Loucy (cell line): ENCODE data around the gene PAX2.

Experiments
- H2AFZ ChIP-seq: fragments of 200-600 bp; sonication (generic); 2 replicates; pipeline ENCODE4 v1.6.0; 2016; ENCODE audit warnings: antibody characterized with exemption, mild to moderate bottlenecking, low read length, moderate library complexity
- H3F3A ChIP-seq: fragments of 200-600 bp; 2 replicates; pipeline ENCODE4 v1.6.0; 2016; ENCODE audit warnings: antibody characterized with exemption, low read depth, mild to moderate bottlenecking
- H3K27me3 ChIP-seq: fragments of 200-600 bp; sonication (generic); 2 replicates; pipeline ENCODE4 v1.6.1; 2014; ENCODE audit warnings: low read length, mild to moderate bottlenecking; ENCODE audit not compliant: insufficient read depth, poor library complexity, severe bottlenecking
- H3K36me3 ChIP-seq: fragments of 200-600 bp; sonication (generic); 2 replicates; pipeline ENCODE4 v1.6.1; 2016; ENCODE audit warnings: low read length; ENCODE audit not compliant: insufficient read depth
- H3K4me1 ChIP-seq: fragments of 200-600 bp; sonication (generic); 2 replicates; pipeline ENCODE4 v1.5.1; 2014; ENCODE audit warnings: low read length, mild to moderate bottlenecking; ENCODE audit not compliant: insufficient read depth, poor library complexity, severe bottlenecking
- H3K4me2 ChIP-seq: fragments of 200-600 bp; sonication (generic); 2 replicates; pipeline ENCODE4 v1.6.0; 2014; ENCODE audit warnings: antibody characterized with exemption, low read length, low read depth, mild to moderate bottlenecking; ENCODE audit not compliant: poor library complexity, severe bottlenecking
- H3K4me3 ChIP-seq: fragments of 200-600 bp; sonication (generic); 2 replicates; pipeline ENCODE4 v1.5.1; 2014; ENCODE audit warnings: low read length, mild to moderate bottlenecking, mixed read lengths; ENCODE audit not compliant: poor library complexity, severe bottlenecking
- H3K79me2 ChIP-seq: fragments of 200-600 bp; sonication (generic); 2 replicates; pipeline ENCODE4 v1.6.1; 2014; ENCODE audit warnings: low read length; ENCODE audit not compliant: insufficient read depth
- H3K9ac ChIP-seq: fragments of 200-600 bp; sonication (generic); 2 replicates; pipeline ENCODE4 v1.6.0; 2014; ENCODE audit warnings: mild to moderate bottlenecking, low read depth, low read length, moderate library complexity; ENCODE audit not compliant: poor library complexity, severe bottlenecking
- H3K9me2 ChIP-seq: fragments of 200-600 bp; sonication (generic); replicated peaks from 2 replicates; pipeline ENCODE4 v1.6.1; 2016; ENCODE audit warnings: low read depth, low read length, mixed read lengths
- H3K9me3 ChIP-seq: fragments of 200-600 bp; sonication (generic); 2 replicates; pipeline ENCODE4 v1.6.1; 2014; ENCODE audit warnings: mild to moderate bottlenecking, antibody characterized with exemption, low read length, low read depth; ENCODE audit not compliant: insufficient read depth
- H4K20me1 ChIP-seq: fragments of 200-600 bp; sonication (generic); 2 replicates; pipeline ENCODE4 v1.6.0; 2014; ENCODE audit warnings: antibody characterized with exemption, low read length, mild to moderate bottlenecking; ENCODE audit not compliant: insufficient read depth, poor library complexity, severe bottlenecking
- CTCF ChIP-seq: fragments of 200-600 bp; sonication (generic); conservative IDR thresholded peaks from 2 replicates; pipeline ENCODE4 v1.5.1; 2014; ENCODE audit warnings: mild to moderate bottlenecking, antibody characterized with exemption, low read length
- EZH2phosphoT487 ChIP-seq: fragments of 200-600 bp; IDR thresholded peaks from 2 replicates; pipeline ENCODE4 v1.6.1; 2018; ENCODE audit warnings: antibody characterized with exemption, mild to moderate bottlenecking, moderate library complexity, borderline replicate concordance

PAX2 gene

GRCh38 chr10:100749059-100749308 lies 3.6 kb downstream of the PAX2 start:
- Histone ChIP-seq H3K9me3 (no peaks in the 10 kb centered on the region), H3K79me2 (peaks cover 32% of the 10 kb centered on the region; the same call in 1 of the 2 replicates), H2AFZ (no peak overlapping the region), H3F3A (no peaks in the 10 kb centered on the region), H3K4me1 (peaks cover 16% of the 10 kb centered on the region), H4K20me1 (no peaks in the 10 kb centered on the region), H3K9ac (no peak overlapping the region), H3K9me2 (no peaks in the 10 kb centered on the region), H3K4me3 (no peak overlapping the region), H3K4me2 (no peak overlapping the region), H3K27me3 (no peaks in the 10 kb centered on the region), H3K36me3 (no peaks in the 10 kb centered on the region)
- no peak for TF ChIP-seq CTCF
- TF ChIP-seq EZH2phosphoT487, result no peak

GRCh38 chr10:100749309-100750217 lies 4.2 kb downstream of the PAX2 start:
- no peaks in the 10 kb centered on the region for H3F3A ChIP-seq
- no peaks in the 10 kb centered on the region for H3K36me3 ChIP-seq
- H3K9me3 ChIP-seq, result no peaks in the 10 kb centered on the region
- H2AFZ ChIP-seq, result no peak overlapping the region
- no peak overlapping the region for H3K9ac ChIP-seq
- H3K27me3 ChIP-seq, result no peaks in the 10 kb centered on the region
- no peak overlapping the region for H3K4me2 ChIP-seq
- peaks cover 32% of the 10 kb centered on the region; the same call in 1 of the 2 replicates for H3K79me2 ChIP-seq
- H4K20me1 ChIP-seq, result no peaks in the 10 kb centered on the region
- H3K4me3 ChIP-seq, result no peak overlapping the region
- TF ChIP-seq EZH2phosphoT487 (no peak), CTCF (no peak)
- no peaks in the 10 kb centered on the region for H3K9me2 ChIP-seq
- H3K4me1 ChIP-seq, result peaks cover 13% of the 10 kb centered on the region

GRCh38 chr10:100750291-100751210 lies 5.2 kb downstream of the PAX2 start:
- no peak for TF ChIP-seq CTCF
- no peak for TF ChIP-seq EZH2phosphoT487
- Histone ChIP-seq H3K79me2 (peaks cover 32% of the 10 kb centered on the region; the same call in 1 of the 2 replicates), H3K36me3 (no peaks in the 10 kb centered on the region), H3K4me2 (no peak overlapping the region), H3K4me1 (peaks cover 13% of the 10 kb centered on the region), H3K9me2 (no peaks in the 10 kb centered on the region), H3K9me3 (no peaks in the 10 kb centered on the region), H3K9ac (no peak overlapping the region), H3K4me3 (no peak overlapping the region), H4K20me1 (no peaks in the 10 kb centered on the region), H3K27me3 (no peaks in the 10 kb centered on the region), H3F3A (no peaks in the 10 kb centered on the region), H2AFZ (no peak overlapping the region)
